HEK293T (cell line): Measurements from ENCODE around the gene RAB40AL.

Experiments used
- CTCF ChIA-PET: fragments of 350-600 bp; formaldehyde crosslinking; extraction: SDS; loops from one replicate; lab custom pipeline; 2021; ENCODE audit warnings: antibody characterized with exemption, inconsistent platforms; lab: Yijun Ruan, JAX
- POLR2A ChIA-PET: fragments of 350-600 bp; formaldehyde crosslinking; extraction: SDS; loops from one replicate; lab custom pipeline; 2020; ENCODE audit warnings: antibody characterized with exemption, inconsistent platforms; lab: Yijun Ruan, JAX
- DNase-seq: peaks from one replicate; pipeline ENCODE4 v3.0.0; 2012; ENCODE audit warnings: mixed read lengths; ENCODE audit errors: extremely low spot score
- ARNT ChIP-seq: fragments of 450-650 bp; IDR thresholded peaks from 2 replicates; pipeline ENCODE4 v1.6.1; 2017; ENCODE audit warnings: mild to moderate bottlenecking
- CTBP1 ChIP-seq: fragments of 450-650 bp; IDR thresholded peaks from 2 replicates; pipeline ENCODE4 v1.6.1; 2016; ENCODE audit warnings: borderline replicate concordance
- ELF4 ChIP-seq: fragments of 450-650 bp; IDR thresholded peaks from 2 replicates; pipeline ENCODE4 v1.6.1; 2017; ENCODE audit warnings: antibody characterized with exemption
- FOXA1 ChIP-seq: fragments of 450-650 bp; IDR thresholded peaks from 2 replicates; pipeline ENCODE4 v1.6.1; 2016; ENCODE audit warnings: mild to moderate bottlenecking
- FOXK2 ChIP-seq: fragments of 450-650 bp; IDR thresholded peaks from 2 replicates; pipeline ENCODE4 v1.6.1; 2016; ENCODE audit warnings: mild to moderate bottlenecking
- FOXM1 ChIP-seq: fragments of 450-650 bp; IDR thresholded peaks from 2 replicates; pipeline ENCODE4 v1.6.1; 2017; ENCODE audit warnings: mild to moderate bottlenecking, borderline replicate concordance
- HDGF ChIP-seq: fragments of 450-650 bp; IDR thresholded peaks from 2 replicates; pipeline ENCODE4 v1.6.1; 2017; ENCODE audit warnings: antibody characterized with exemption, borderline replicate concordance
- L3MBTL2 ChIP-seq: fragments of 450-650 bp; conservative IDR thresholded peaks from 2 replicates; pipeline ENCODE4 v1.6.1; 2016; ENCODE audit warnings: mild to moderate bottlenecking
- LEF1 ChIP-seq: fragments of 450-650 bp; IDR thresholded peaks from 2 replicates; pipeline ENCODE4 v1.6.1; 2017; ENCODE audit warnings: mild to moderate bottlenecking, borderline replicate concordance
- NFRKB ChIP-seq: fragments of 450-650 bp; IDR thresholded peaks from 2 replicates; pipeline ENCODE4 v1.6.1; 2016; ENCODE audit warnings: mild to moderate bottlenecking, moderate library complexity
- SP1 ChIP-seq: fragments of 450-650 bp; IDR thresholded peaks from 2 replicates; pipeline ENCODE4 v1.6.1; 2017
- SUZ12 ChIP-seq: fragments of 450-650 bp; IDR thresholded peaks from 2 replicates; pipeline ENCODE4 v1.6.1; 2016; ENCODE audit warnings: mild to moderate bottlenecking
- TARDBP ChIP-seq: fragments of 450-650 bp; IDR thresholded peaks from 2 replicates; pipeline ENCODE4 v1.6.1; 2016
- ZNF384 ChIP-seq: fragments of 450-650 bp; IDR thresholded peaks from 2 replicates; pipeline ENCODE4 v1.6.1; 2016

The RAB40AL gene

DNA sequence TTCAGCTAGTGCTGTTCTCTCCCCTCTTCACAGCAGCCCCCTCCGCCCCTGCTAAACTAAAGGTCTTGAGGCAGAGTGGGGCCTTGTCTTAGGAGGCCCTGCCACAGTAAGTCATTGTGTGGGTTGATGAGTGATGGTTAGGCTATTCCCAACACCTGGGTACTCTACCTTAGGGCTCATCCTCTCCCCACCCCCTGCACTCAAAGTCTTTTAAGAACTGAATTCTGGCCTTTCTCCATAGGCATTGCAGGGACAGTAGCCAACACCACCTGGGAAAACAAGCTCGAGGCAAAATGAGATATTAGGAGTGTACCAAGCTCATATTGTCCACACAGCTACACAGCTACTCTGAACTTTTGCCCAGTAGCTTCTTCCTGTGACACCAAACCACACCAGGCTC lies 42.5 kb downstream of the RAB40AL start:
- DNase-seq: no peak
- ChIA-PET CTCF (interaction anchor here (0.6 to 1.7 kb wide), 2 partner anchors 15 to 28 kb away, joined by 4 to 5 read pairs; no protein-coding TSS in a partner anchor), POLR2A (no interaction called here)
- TF ChIP-seq FOXM1: no peak

DNA sequence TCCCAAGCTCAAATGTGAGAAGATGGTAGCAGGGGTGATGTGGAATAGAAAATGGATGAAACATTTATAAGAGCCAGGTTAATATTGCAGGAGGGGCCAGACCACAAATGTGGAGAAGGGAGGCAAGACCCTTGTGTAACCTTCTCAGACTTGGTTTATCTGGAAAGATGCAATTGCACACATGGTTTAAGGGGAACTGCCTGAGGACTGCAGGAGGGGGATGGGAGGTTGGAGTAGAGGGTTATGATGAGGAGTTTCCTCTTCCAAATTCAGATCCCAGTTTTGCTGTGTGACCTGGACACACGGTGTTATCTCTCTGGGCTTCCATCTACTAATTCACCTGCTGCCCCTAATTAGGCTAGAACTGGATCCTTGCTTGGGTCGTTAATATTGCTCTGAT lies 46.1 kb downstream of the RAB40AL start:
- TF ChIP-seq CTBP1 (no peak), SUZ12 (no peak), SP1 (no peak), L3MBTL2 (no peak), FOXK2 (no peak), FOXA1 (no peak), ZNF384 (no peak), HDGF (no peak), LEF1 (no peak), NFRKB (no peak)
- DNase-seq: no peak
- ChIA-PET POLR2A (no interaction called here), CTCF (interaction anchor here (0.7 kb wide), 1 partner anchor 10 kb away, joined by 3 read pairs; no protein-coding TSS in a partner anchor)

DNA sequence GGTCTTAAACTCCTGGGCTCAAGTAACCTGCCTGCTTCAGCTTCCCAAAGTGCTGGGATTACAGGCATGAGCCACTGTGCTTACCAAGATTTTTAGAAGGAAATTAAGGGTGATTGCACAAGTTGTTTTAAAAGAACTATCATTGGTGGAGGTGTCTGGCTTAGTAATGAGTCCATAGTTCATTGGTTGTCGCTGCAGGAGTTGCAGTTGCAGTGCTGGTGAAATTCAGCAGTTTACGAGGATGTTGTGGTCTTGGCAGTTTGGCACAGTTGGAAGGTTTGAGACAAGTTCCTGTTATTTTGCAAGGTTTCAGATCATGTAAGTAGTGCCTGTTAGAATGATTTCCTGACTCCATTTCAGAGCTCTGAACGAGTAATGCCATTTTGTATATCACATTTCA lies 48.1 kb downstream of the RAB40AL start:
- TF ChIP-seq LEF1 (no peak), CTBP1 (no peak), ARNT (no peak), SP1 (no peak), FOXA1 (no peak), TARDBP (no peak), ELF4 (no peak), L3MBTL2 (no peak), SUZ12 (no peak), FOXK2 (no peak)
- no peak for DNase-seq
- ChIA-PET CTCF (no interaction called here), POLR2A (no interaction called here)
